AG10803 (cell line): ENCODE data around the gene CLASRP.

Experiments
- DNase-seq: peaks from one replicate; pipeline ENCODE4 v3.0.0; 2010; ENCODE audit warnings: low read depth
- H3K4me3 ChIP-seq: 2 replicates; pipeline ENCODE4 v1.5.1; 2011; ENCODE audit warnings: mild to moderate bottlenecking, low read length, control low read depth
- CTCF ChIP-seq: conservative IDR thresholded peaks from 2 replicates; pipeline ENCODE4 v1.5.1; 2011; ENCODE audit warnings: mild to moderate bottlenecking, low read length, control low read depth, inconsistent platforms

Gene CLASRP

GRCh38 chr19:45051929-45052579, 13.2 kb downstream of the CLASRP start:
- DNase-seq, result no peak
- TF ChIP-seq CTCF, result no peak
- H3K4me3 ChIP-seq, result no peak overlapping the region

DNA sequence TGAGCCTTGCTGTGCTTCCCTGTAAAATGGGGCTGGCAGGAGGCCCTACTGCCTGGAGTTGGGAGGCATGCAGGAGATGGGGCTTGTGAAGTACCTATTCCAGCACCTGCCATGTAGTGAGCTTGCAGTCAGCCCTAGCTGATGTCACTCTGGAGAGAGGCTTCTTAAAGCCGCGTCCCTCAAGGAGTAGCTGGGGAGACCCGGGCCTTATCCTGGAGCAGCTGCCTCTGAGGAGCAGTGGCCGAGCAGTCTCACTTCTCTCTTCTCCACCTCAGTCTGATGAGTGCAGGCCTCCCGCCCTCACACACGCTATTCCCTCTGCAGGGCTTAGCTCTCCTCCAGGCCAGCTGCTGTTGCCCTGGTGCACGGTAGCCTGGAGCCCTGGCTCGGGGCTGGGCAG, 18.0 kb downstream of the CLASRP start:
- H3K4me3 ChIP-seq, result no peak overlapping the region
- TF ChIP-seq CTCF, result no peak
- DNase-seq, result no peak

DNA sequence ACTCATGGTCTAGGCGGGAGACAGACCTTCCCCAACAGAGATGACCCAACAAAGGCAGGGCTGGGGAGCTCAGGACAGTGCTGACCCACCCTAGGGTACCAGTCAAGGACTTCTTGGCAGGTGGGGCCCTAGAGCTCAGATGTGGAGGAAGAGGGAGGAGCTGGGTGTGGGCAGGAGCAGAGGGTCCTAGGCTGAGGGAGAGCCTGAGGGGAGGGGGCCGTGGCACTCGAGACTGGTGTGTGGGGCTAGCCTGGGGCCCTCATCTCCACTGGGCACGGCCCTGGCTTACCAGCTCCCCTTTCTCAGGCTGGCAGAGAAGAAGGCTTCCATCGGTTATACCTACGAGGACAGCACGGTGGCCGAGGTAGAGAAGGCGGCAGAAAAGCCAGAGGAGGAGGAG, 18.6 kb downstream of the CLASRP start:
- no peak overlapping the region for H3K4me3 ChIP-seq
- TF ChIP-seq CTCF, result no peak
- no peak for DNase-seq

- TF ChIP-seq CTCF, result no peak
- H3K4me3 ChIP-seq, result no peak overlapping the region
- DNase-seq, result no peak
These were observed 19.8 kb downstream of the CLASRP start for GRCh38 chr19:45058622-45059159.

- no peak overlapping the region for H3K4me3 ChIP-seq
- peak; percentile 67 for DNase-seq
- TF ChIP-seq CTCF, result peak; percentile 84
These were observed 20.6 kb downstream of the CLASRP start for GRCh38 chr19:45059258-45059965.

GRCh38 chr19:45061965-45062364, 23.1 kb downstream of the CLASRP start:
- no peak for DNase-seq
- H3K4me3 ChIP-seq, result no peak overlapping the region
- TF ChIP-seq CTCF, result no peak
